CD14-positive monocyte (primary cell): ENCODE data around the gene LRFN3. TPM values are rescaled to one million over a fixed set of nuclear protein-coding genes. Genes with fewer than 3 reads are reported as not detected.

ENCODE experiments used
- DNase-seq, 3 donors: peaks; one replicate each; pipeline ENCODE4 v3.0.0-alpha.2; 2011 to 2022
- H2AFZ ChIP-seq: 2 replicates; pipeline ENCODE4 v1.6.0; 2012; ENCODE audit warnings: mild to moderate bottlenecking, low read depth, low read length, inconsistent platforms; ENCODE audit not compliant: insufficient read depth, poor library complexity, severe bottlenecking
- H3K27ac ChIP-seq, 2 donors: 1 replicate in 1 of 2; 2 replicates in 1 of 2; pipeline ENCODE4 v1.5.1; 2012 to 2013; ENCODE audit warnings: low read length in 2 of 2, control low read depth in 1 of 2, inconsistent platforms in 1 of 2, low read depth in 1 of 2, mild to moderate bottlenecking in 1 of 2
- H3K27me3 ChIP-seq, 2 donors: one replicate each; pipeline versions ENCODE4 v1.6.0 to v1.6.1; 2011 to 2013; ENCODE audit warnings: low read length in 2 of 2; ENCODE audit not compliant: control insufficient read depth in 2 of 2, insufficient read depth in 2 of 2
- H3K36me3 ChIP-seq, 2 donors: replicated peaks in 1 of 2; 1 replicate in 1 of 2; 2 replicates in 1 of 2; pipeline versions ENCODE4 v1.5.1 to v1.6.1; 2012 to 2013; ENCODE audit warnings: low read length in 2 of 2, control low read depth in 1 of 2, inconsistent platforms in 1 of 2, mild to moderate bottlenecking in 1 of 2; ENCODE audit not compliant: insufficient read depth in 2 of 2, control insufficient read depth in 1 of 2
- H3K4me1 ChIP-seq, 2 donors: 1 replicate in 1 of 2; 2 replicates in 1 of 2; pipeline versions ENCODE4 v1.5.1 to v1.6.1; 2012 to 2013; ENCODE audit warnings: low read length in 2 of 2, control low read depth in 1 of 2, inconsistent platforms in 1 of 2, mild to moderate bottlenecking in 1 of 2, moderate library complexity in 1 of 2; ENCODE audit not compliant: insufficient read depth in 2 of 2, control insufficient read depth in 1 of 2
- H3K4me2 ChIP-seq: replicated peaks from 2 replicates; pipeline ENCODE3; 2012; ENCODE audit warnings: low read length, moderate library complexity, mild to moderate bottlenecking; ENCODE audit not compliant: poor library complexity, severe bottlenecking; ENCODE audit errors: extremely low read depth
- H3K4me3 ChIP-seq, 3 experiments: fragments of 200-600 bp in 1 of 3; sonication (generic) in 1 of 3; replicated peaks in 1 of 3; 1 replicate in 2 of 3; 2 replicates in 1 of 3; pipeline ENCODE4 v1.5.1; 2011 to 2013; ENCODE audit warnings: low read length in 3 of 3, mild to moderate bottlenecking in 3 of 3, control low read depth in 2 of 3, low read depth in 2 of 3, inconsistent platforms in 1 of 3, moderate library complexity in 1 of 3
- H3K79me2 ChIP-seq: 2 replicates; pipeline ENCODE4 v1.6.0; 2012; ENCODE audit warnings: mild to moderate bottlenecking, control low read depth, inconsistent platforms, low read length, moderate library complexity; ENCODE audit not compliant: insufficient read depth
- H3K9ac ChIP-seq: 2 replicates; pipeline ENCODE4 v1.6.0; 2017; ENCODE audit warnings: low read length, mild to moderate bottlenecking; ENCODE audit not compliant: insufficient read depth, poor library complexity, severe bottlenecking
- H3K9me3 ChIP-seq, 2 donors: replicated peaks in 1 of 2; 1 replicate in 1 of 2; 2 replicates in 1 of 2; pipeline versions ENCODE4 v1.5.1 to v1.6.1; 2012 to 2013; ENCODE audit warnings: low read length in 2 of 2, control low read depth in 1 of 2; ENCODE audit not compliant: control insufficient read depth in 1 of 2, insufficient read depth in 1 of 2
- H4K20me1 ChIP-seq: 2 replicates; pipeline ENCODE4 v1.6.0; 2012; ENCODE audit warnings: mild to moderate bottlenecking, low read length, control low read depth, moderate library complexity; ENCODE audit not compliant: insufficient read depth
- H3K27ac Mint-ChIP-seq, 7 donors: one replicate each; pipeline ENCODE4 v1.8.0; 2020; ENCODE audit warnings: mild to moderate bottlenecking in 7 of 7, mixed read lengths in 7 of 7, moderate library complexity in 6 of 7, inconsistent platforms in 2 of 7
- H3K27me3 Mint-ChIP-seq, 3 donors: one replicate each; pipeline ENCODE4 v1.8.0; 2021 to 2022; ENCODE audit warnings: low read depth in 3 of 3, mild to moderate bottlenecking in 3 of 3, mixed read lengths in 3 of 3, moderate library complexity in 3 of 3, inconsistent platforms in 1 of 3
- H3K36me3 Mint-ChIP-seq, 2 donors: one replicate each; pipeline ENCODE4 v1.8.0; 2020; ENCODE audit warnings: mixed read lengths in 2 of 2, inconsistent platforms in 1 of 2, mild to moderate bottlenecking in 1 of 2
- H3K4me1 Mint-ChIP-seq: one replicate; pipeline ENCODE4 v1.8.0; 2020; ENCODE audit warnings: mild to moderate bottlenecking, mixed read lengths
- H3K4me3 Mint-ChIP-seq, 2 donors: one replicate each; pipeline ENCODE4 v1.8.0; 2020; ENCODE audit warnings: mild to moderate bottlenecking in 2 of 2, mixed read lengths in 2 of 2, moderate library complexity in 1 of 2
- H3K9me3 Mint-ChIP-seq, 7 donors: one replicate each; pipeline ENCODE4 v1.8.0; 2020 to 2022; ENCODE audit warnings: mixed read lengths in 7 of 7, mild to moderate bottlenecking in 6 of 7, moderate library complexity in 6 of 7, inconsistent platforms in 2 of 7
- WGBS: methylation state at CpG from one replicate; pipeline ENCODE4 v1.1.5; 2013; ENCODE audit warnings: missing lambda C conversion rate; ENCODE audit not compliant: insufficient coverage; 5-methylcytosine and 5-hydroxymethylcytosine counted together
- intact Hi-C, 2 donors: fragments of 100-400 bp; cut with micrococcal nuclease; formaldehyde crosslinking; loops; one replicate each; pipeline versions ENCODE4 v1.15.0 to v1.15.1; 2023
- polyA plus RNA-seq, 3 donors: library from polyadenylated mRNA; depleted of rRNA in 1 of 3; unstranded in 2 of 3; stranded (reverse) in 1 of 3; fragments of 300-500 nt in 2 of 3; fragments of >200 nt in 1 of 3; fragmentation: Illumina TruSeq in 2 of 3; gene quantifications; 1 replicate in 2 of 3; 2 replicates in 1 of 3; pipeline ENCODE4 v1.2.3, GENCODE V29; 2012 to 2021
- TF ChIP-seq, protein P1 (sequence below): fragments of 200-600 bp; IDR thresholded peaks from one replicate; pipeline ENCODE4 v1.8.0; 2022; ENCODE audit warnings: antibody characterized with exemption, mild to moderate bottlenecking

LRFN3 gene
- polyA plus RNA-seq, 3 donors: 0.04 TPM; not detected in 2

DNA sequence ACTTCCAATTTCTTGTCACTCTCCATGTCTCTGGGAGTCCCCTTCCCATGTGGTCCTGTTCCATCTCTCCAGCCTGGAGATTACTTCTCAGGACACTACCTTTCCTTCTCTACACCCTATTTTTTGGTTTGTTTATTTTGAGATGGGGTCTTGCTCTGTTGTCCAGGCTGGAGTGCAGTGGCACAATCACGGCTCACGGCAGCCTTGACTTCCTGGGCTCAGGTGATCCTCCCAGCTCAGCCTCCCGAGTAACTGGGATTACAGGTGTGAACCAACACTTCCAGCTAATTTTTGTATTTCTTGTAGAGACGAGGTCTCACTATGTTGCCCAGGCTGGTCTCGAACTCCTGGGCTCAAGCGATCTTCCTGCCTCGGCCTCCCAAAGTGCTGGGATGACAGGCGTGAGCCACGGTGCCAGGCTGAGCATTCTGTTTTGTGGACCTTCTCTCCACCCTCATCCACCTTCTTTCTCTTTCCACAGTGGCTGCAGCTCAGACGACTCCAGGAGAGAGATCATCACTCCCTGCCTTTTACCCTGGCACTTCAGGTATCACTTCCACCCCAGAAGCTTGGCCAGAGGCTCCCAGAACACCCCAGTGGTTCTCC is 33.2 kb upstream of the LRFN3 start:
- Histone ChIP-seq H3K9me3 (no peaks in the 10 kb centered on the region), H2AFZ (no peak overlapping the region), H3K36me3 (peaks cover 18 to 24% of the 10 kb centered on the region in 2 donors), H3K27ac (peak overlapping the region; percentile 95 to 98), H3K4me3 (peak overlapping the region; percentile 31 to 99 (median 97)), H3K9ac (peak overlapping the region; percentile 84), H3K4me2 (peak overlapping the region; percentile 100), H3K27me3 (no peaks in the 10 kb centered on the region), H3K79me2 (peaks cover 95% of the 10 kb centered on the region), H3K4me1 (peaks cover 75 to 81% of the 10 kb centered on the region in 2 donors), H4K20me1 (peaks cover 17% of the 10 kb centered on the region)
- Mint-ChIP-seq H3K27ac (peak overlapping the region; percentile 96 to 100 (median 100)), H3K4me1 (peaks cover 64% of the 10 kb centered on the region), H3K9me3 (peaks cover 0 to 2% (median 0%) of the 10 kb centered on the region in 7 donors), H3K4me3 (peak overlapping the region; percentile 97 to 98), H3K27me3 (peaks cover 0 to 12% (median 0%) of the 10 kb centered on the region in 3 donors), H3K36me3 (peaks cover 38 to 43% of the 10 kb centered on the region in 2 donors)
- DNase-seq: no peak
- WGBS: 39% methylated on average over 10 of the region's 10 CpGs
- intact Hi-C loops: loop anchor here in 1 of 2 donors (1.0 to 10.0 kb wide), 5 partner anchors 10 to 458 kb away; partner anchors contain the start of genes FFAR2, IGFLR1, LIN37 and OVOL3
- TF ChIP-seq, protein P1, sequence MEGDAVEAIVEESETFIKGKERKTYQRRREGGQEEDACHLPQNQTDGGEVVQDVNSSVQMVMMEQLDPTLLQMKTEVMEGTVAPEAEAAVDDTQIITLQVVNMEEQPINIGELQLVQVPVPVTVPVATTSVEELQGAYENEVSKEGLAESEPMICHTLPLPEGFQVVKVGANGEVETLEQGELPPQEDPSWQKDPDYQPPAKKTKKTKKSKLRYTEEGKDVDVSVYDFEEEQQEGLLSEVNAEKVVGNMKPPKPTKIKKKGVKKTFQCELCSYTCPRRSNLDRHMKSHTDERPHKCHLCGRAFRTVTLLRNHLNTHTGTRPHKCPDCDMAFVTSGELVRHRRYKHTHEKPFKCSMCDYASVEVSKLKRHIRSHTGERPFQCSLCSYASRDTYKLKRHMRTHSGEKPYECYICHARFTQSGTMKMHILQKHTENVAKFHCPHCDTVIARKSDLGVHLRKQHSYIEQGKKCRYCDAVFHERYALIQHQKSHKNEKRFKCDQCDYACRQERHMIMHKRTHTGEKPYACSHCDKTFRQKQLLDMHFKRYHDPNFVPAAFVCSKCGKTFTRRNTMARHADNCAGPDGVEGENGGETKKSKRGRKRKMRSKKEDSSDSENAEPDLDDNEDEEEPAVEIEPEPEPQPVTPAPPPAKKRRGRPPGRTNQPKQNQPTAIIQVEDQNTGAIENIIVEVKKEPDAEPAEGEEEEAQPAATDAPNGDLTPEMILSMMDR: no peak

DNA sequence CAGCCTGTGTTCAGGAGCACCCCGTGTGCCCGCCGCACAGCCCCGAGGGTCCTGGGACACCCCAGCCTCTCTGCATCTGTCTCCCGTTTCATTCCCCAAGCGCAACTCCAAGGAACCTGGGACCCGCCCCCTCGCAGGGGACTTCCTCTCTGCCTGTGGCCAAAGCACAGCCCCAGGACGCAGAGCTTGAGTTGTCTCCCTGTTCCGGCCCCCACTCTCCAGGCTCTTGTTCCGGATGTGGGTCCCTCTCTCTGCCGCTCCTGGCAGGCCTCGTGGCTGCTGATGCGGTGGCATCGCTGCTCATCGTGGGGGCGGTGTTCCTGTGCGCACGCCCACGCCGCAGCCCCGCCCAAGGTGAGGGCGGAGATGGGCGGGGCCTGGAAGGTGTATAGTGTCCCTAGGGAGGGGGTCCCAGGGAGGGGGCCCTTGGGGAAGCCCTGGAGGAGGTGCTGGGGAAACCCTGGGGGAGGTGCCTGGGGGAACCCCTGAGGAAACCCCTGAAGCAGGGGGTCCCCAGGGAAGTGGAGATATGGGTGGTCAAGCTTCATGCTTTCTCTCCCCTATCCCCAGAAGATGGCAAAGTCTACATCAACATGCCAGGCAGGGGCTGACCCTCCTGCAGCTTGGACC is 32.5 kb upstream of the LRFN3 start:
- Histone ChIP-seq H3K9ac (peak overlapping the region; percentile 84), H3K27me3 (no peaks in the 10 kb centered on the region), H3K79me2 (peaks cover 95% of the 10 kb centered on the region), H3K36me3 (peaks cover 18 to 21% of the 10 kb centered on the region in 2 donors), H3K4me1 (peaks cover 74 to 81% of the 10 kb centered on the region in 2 donors), H2AFZ (no peak overlapping the region), H3K9me3 (no peaks in the 10 kb centered on the region), H3K4me2 (peak overlapping the region; percentile 100), H3K27ac (peak overlapping the region; percentile 95 to 98), H3K4me3 (peak overlapping the region; percentile 31 to 99 (median 97)), H4K20me1 (peaks cover 10% of the 10 kb centered on the region)
- peak; percentile 90 to 96 (median 95) for DNase-seq
- intact Hi-C loops: loop anchor here in 1 of 2 donors (2.0 to 10.0 kb wide), 5 partner anchors 27 to 459 kb away; partner anchors contain the start of genes FFAR2, IGFLR1, LIN37 and OVOL3
- Mint-ChIP-seq H3K36me3 (peaks cover 36 to 41% of the 10 kb centered on the region in 2 donors), H3K27me3 (peaks cover 0 to 12% (median 0%) of the 10 kb centered on the region in 3 donors), H3K4me1 (peaks cover 61% of the 10 kb centered on the region), H3K27ac (peak overlapping the region; percentile 96 to 100 (median 100)), H3K4me3 (peak overlapping the region; percentile 97 to 98), H3K9me3 (peaks cover 0 to 2% (median 0%) of the 10 kb centered on the region in 7 donors)
- TF ChIP-seq, protein P1: no peak
- 0% methylated on average over 24 of the region's 24 CpGs for WGBS
